HL-60 (cell line): ENCODE results near the gene CAPN9.

Experiments
- DNase-seq, 2 experiments: peaks; one replicate each; pipeline ENCODE4 v3.0.0-alpha.2; 2010 to 2020; ENCODE audit warnings: low read depth in 1 of 2, low spot score in 1 of 2
- H3K27ac ChIP-seq: fragments of 250-450 bp; sonication (Bioruptor Pico); replicated peaks from 2 replicates; pipeline ENCODE4 v1.5.1; 2020; ENCODE audit warnings: mild to moderate bottlenecking, moderate library complexity
- H3K27me3 ChIP-seq: fragments of 250-450 bp; sonication (Bioruptor Pico); 2 replicates; pipeline ENCODE4 v1.5.1; 2021; ENCODE audit warnings: mild to moderate bottlenecking, moderate library complexity; ENCODE audit not compliant: insufficient read depth, poor library complexity, severe bottlenecking
- H3K4me3 ChIP-seq: replicated peaks from 2 replicates; pipeline ENCODE4 v1.5.1; 2011; ENCODE audit warnings: mild to moderate bottlenecking, control low read depth, low read length; ENCODE audit not compliant: insufficient read depth
- GABPA ChIP-seq: IDR thresholded peaks from 2 replicates; pipeline ENCODE4 v1.6.1; 2012; ENCODE audit warnings: low read depth
- POLR2AphosphoS5 ChIP-seq: IDR thresholded peaks from 2 replicates; pipeline ENCODE4 v1.6.1; 2012; ENCODE audit warnings: low read depth
- REST ChIP-seq: IDR thresholded peaks from 2 replicates; pipeline ENCODE4 v1.6.1; 2012; ENCODE audit warnings: low read depth; ENCODE audit not compliant: insufficient replicate concordance
- SPI1 ChIP-seq: IDR thresholded peaks from 2 replicates; pipeline ENCODE4 v1.6.1; 2012; ENCODE audit warnings: low read depth, mild to moderate bottlenecking, borderline replicate concordance
- TF ChIP-seq, protein P1 (sequence below): IDR thresholded peaks from one replicate; pipeline ENCODE4 v1.5.1; 2011; ENCODE audit warnings: low read length, control low read depth, inconsistent platforms; ENCODE audit not compliant: insufficient read depth

CAPN9 gene

GRCh38 chr1:230796626-230797025, 49.4 kb downstream of the CAPN9 start:
- TF ChIP-seq POLR2AphosphoS5, result no peak
- TF ChIP-seq, protein P1, sequence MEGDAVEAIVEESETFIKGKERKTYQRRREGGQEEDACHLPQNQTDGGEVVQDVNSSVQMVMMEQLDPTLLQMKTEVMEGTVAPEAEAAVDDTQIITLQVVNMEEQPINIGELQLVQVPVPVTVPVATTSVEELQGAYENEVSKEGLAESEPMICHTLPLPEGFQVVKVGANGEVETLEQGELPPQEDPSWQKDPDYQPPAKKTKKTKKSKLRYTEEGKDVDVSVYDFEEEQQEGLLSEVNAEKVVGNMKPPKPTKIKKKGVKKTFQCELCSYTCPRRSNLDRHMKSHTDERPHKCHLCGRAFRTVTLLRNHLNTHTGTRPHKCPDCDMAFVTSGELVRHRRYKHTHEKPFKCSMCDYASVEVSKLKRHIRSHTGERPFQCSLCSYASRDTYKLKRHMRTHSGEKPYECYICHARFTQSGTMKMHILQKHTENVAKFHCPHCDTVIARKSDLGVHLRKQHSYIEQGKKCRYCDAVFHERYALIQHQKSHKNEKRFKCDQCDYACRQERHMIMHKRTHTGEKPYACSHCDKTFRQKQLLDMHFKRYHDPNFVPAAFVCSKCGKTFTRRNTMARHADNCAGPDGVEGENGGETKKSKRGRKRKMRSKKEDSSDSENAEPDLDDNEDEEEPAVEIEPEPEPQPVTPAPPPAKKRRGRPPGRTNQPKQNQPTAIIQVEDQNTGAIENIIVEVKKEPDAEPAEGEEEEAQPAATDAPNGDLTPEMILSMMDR, result no peak
- TF ChIP-seq SPI1, result no peak
- TF ChIP-seq REST, result no peak
- no peak for TF ChIP-seq GABPA
- Histone ChIP-seq H3K27ac (no peak overlapping the region), H3K27me3 (no peaks in the 10 kb centered on the region), H3K4me3 (no peak overlapping the region)
- DNase-seq, result no peak

- DNase-seq, result no peak
These were observed 50.3 kb downstream of the CAPN9 start for GRCh38 chr1:230797376-230797920.

GRCh38 chr1:230797942-230798365, 50.8 kb downstream of the CAPN9 start:
- DNase-seq, result peak in 1 of 2 experiments; percentile 42
- TF ChIP-seq SPI1 (no peak), REST (no peak), GABPA (no peak), POLR2AphosphoS5 (no peak)
- TF ChIP-seq, protein P1, result no peak

More at GRCh38 chr1:230797376-230797920, 50.3 kb downstream of the CAPN9 start:
- TF ChIP-seq GABPA (no peak), SPI1 (no peak), REST (no peak), POLR2AphosphoS5 (no peak)
- TF ChIP-seq, protein P1, result no peak
- Histone ChIP-seq H3K27me3 (no peaks in the 10 kb centered on the region), H3K4me3 (no peak overlapping the region), H3K27ac (no peak overlapping the region)

More at GRCh38 chr1:230797942-230798365, 50.8 kb downstream of the CAPN9 start:
- Histone ChIP-seq H3K4me3 (no peak overlapping the region), H3K27ac (no peak overlapping the region), H3K27me3 (no peaks in the 10 kb centered on the region)
